HG02970 (cell line): ENCODE results near the gene PCDHA4.
"Not testable (repeated sequence)": the region's sequence is repeated elsewhere in the genome, so short reads cannot be mapped to it uniquely, and the experiment has no call there.

Source experiments
- ATAC-seq: cut with Tn5 transposase; IDR thresholded peaks from one replicate; pipeline ENCODE4 v1.9.1; 2021; ENCODE audit warnings: mild to moderate bottlenecking, moderate library complexity, moderate number of reproducible peaks; ENCODE audit not compliant: unreplicated experiment, low FRiP score

Gene PCDHA4

DNA sequence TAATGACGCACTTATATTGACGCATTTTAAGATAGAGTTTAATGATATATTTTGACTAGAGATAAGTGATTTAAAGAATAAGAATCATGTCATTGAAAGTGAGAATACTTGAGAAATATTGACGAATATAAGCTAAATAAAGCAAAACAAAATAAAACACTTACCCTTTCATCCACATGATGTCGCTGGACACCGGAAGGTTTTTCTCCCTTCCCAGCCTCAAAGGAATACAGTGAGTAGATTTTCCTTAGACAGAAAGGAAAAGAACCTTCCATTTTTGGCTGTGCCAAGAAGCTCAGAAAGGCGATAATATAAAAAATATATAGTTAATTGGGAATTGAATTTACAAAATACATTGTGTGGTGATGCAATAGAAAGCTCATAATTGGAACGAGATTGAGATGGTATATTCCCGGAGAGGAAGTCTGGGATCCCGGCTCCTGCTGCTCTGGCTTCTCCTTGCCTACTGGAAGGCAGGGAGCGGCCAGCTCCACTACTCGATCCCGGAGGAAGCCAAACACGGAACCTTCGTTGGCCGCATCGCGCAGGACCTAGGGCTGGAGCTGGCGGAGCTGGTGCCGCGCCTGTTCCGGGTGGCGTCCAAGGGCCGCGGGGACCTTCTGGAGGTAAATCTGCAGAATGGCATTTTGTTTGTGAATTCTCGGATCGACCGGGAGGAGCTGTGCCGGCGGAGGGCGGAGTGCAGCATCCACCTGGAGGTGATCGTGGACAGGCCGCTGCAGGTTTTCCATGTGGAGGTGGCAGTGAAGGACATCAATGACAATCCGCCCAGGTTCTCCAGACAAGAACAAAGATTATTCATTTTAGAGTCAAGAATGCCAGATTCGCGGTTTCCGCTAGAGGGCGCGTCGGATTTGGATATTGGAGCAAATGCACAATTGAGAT lies 14.8 kb downstream of the PCDHA4 start, which contains the start of gene PCDHA5:
Gene PCDHA5, plus strand, starts transcription at position 239 of the 906 bp plus-strand sequence.
- no peak for ATAC-seq

DNA sequence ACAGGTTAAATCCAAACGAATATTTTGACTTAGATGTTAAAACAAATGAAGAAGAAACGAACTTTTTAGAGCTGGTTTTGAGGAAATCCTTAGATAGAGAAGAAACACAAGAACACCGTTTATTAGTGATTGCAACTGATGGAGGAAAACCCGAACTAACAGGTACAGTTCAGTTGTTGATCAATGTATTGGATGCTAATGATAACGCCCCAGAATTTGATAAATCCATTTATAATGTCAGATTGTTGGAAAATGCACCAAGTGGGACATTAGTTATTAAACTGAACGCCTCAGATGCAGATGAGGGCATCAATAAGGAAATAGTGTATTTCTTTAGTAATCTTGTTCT lies 15.4 kb downstream of the PCDHA4 start:
- ATAC-seq, result no peak

DNA sequence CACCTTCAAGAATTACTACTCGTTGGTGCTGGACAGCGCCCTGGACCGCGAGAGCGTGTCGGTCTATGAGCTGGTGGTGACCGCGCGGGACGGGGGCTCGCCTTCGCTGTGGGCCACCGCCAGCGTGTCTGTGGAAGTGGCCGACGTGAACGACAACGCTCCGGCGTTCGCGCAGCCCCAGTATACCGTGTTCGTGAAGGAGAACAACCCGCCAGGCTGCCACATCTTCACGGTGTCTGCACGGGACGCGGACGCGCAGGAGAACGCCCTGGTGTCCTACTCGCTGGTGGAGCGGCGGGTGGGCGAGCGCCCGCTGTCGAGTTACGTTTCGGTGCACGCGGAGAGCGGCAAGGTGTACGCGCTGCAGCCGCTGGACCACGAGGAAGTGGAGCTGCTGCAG lies 16.1 kb downstream of the PCDHA4 start:
- not testable (repeated sequence) for ATAC-seq

DNA sequence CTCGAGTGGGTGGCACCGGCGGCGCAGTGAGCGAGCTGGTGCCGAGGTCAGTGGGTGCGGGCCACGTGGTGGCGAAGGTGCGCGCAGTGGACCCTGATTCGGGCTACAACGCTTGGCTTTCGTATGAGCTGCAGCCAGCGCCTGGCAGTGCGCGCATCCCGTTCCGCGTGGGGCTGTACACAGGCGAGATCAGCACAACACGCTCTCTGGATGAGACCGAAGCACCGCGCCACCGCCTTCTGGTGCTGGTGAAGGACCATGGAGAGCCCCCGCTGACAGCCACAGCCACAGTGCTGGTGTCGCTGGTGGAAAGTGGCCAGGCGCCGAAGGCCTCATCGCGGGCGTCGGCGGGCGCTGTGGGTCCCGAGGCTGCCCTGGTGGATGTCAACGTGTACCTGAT lies 16.6 kb downstream of the PCDHA4 start:
- no peak for ATAC-seq

DNA sequence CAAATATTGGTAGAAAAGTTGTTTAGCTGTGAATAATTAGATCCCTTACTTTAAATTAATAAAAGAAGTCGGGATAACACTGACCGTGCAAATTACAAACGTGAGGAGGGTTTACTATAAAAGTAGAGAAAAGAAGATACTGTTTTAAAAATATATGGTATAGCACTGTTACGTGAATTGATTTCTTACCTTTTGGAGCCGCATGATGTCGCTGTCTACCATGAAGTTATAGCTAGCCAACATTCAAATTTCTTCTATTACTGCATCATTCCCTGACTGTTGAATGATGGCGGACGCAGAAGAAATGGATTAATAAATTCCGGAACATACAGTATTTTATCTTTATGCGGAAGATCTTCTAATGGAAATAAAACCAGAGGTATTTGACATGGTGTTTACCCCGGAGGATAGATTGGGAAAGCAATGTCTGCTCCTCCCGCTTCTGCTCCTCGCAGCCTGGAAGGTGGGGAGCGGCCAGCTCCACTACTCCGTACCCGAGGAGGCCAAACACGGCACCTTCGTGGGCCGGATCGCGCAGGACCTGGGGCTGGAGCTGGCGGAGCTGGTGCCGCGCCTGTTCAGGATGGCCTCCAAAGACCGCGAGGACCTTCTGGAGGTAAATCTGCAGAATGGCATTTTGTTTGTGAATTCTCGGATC lies 21.0 kb downstream of the PCDHA4 start, which contains the start of gene PCDHA6:
Gene PCDHA6, plus strand, starts transcription at position 257 of the 658 bp plus-strand sequence. Its CDS starts 132 bp downstream, at position 389.
- ATAC-seq, result no peak

DNA sequence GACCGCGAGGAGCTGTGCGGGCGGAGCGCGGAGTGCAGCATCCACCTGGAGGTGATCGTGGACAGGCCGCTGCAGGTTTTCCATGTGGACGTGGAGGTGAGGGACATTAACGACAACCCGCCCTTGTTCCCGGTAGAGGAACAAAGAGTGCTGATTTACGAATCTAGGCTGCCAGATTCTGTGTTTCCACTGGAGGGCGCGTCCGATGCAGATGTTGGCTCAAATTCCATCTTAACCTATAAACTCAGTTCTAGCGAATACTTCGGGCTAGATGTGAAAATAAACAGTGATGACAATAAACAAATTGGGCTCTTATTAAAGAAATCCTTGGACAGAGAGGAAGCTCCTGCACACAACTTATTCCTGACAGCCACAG lies 21.5 kb downstream of the PCDHA4 start:
- no peak for ATAC-seq

DNA sequence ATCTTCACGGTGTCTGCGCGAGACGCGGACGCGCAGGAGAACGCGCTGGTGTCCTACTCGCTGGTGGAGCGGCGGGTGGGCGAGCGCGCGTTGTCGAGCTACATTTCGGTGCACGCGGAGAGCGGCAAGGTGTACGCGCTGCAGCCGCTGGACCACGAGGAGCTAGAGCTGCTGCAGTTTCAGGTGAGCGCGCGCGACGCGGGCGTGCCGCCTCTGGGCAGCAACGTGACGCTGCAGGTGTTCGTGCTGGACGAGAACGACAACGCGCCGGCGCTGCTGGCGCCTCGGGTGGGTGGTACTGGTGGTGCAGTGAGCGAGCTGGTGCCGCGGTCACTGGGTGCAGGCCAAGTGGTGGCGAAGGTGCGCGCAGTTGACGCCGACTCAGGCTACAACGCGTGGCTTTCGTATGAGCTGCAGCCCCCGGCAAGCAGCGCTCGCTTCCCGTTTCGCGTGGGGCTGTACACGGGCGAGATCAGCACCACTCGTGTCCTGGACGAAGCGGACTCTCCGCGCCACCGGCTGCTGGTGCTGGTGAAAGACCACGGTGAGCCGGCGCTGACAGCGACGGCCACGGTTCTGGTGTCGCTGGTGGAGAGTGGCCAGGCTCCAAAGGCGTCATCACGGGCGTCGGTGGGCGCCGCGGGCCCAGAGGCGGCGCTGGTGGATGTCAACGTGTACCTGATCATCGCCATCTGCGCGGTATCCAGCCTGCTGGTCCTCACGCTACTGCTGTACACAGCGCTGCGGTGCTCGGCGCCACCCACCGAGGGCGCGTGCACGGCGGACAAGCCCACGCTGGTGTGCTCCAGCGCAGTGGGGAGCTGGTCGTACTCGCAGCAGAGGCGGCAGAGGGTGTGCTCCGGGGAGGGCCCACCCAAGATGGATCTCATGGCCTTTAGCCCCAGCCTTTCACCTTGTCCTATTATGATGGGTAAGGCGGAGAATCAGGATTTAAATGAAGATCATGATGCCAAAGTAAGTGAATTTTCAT lies 22.9 kb downstream of the PCDHA4 start:
- ATAC-seq, result not testable (repeated sequence)

DNA sequence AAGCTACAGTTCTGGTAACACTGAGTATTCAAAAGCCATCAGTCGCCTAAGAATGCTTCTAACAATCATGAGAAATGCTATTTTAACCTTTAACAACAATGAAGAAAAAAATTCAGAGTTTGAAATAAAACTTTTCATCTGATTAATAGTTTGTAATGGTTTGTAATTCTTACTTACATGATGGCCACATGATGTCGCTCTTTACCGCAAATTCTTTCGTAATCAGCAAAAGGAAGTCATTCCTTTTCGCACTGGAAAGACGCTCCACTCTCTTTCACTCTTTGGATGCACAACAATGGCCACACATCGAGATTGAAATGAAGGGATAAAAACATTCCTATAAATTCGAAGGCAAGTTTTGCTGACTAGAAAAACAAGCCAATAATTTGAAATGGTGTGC lies 27.1 kb downstream of the PCDHA4 start, which contains the start of gene PCDHA7:
Gene PCDHA7, plus strand, starts transcription at position 277 of the 400 bp plus-strand sequence. Its CDS starts 115 bp downstream, at position 392.
- no peak for ATAC-seq

DNA sequence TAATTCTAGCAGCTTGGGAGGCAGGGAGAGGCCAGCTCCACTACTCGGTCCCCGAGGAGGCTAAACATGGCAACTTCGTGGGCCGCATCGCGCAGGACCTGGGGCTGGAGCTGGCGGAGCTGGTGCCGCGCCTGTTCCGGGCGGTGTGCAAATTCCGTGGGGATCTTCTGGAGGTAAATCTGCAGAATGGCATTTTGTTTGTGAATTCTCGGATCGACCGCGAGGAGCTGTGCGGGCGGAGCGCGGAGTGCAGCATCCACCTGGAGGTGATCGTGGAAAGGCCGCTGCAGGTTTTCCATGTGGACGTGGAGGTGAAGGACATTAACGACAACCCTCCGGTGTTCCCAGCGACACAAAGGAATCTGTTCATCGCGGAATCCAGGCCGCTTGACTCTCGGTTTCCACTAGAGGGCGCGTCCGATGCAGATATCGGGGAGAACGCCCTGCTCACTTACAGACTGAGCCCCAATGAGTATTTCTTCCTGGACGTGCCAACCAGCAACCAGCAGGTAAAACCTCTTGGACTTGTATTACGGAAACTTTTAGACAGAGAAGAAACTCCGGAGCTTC lies 27.7 kb downstream of the PCDHA4 start:
- ATAC-seq, result not testable (repeated sequence)

DNA sequence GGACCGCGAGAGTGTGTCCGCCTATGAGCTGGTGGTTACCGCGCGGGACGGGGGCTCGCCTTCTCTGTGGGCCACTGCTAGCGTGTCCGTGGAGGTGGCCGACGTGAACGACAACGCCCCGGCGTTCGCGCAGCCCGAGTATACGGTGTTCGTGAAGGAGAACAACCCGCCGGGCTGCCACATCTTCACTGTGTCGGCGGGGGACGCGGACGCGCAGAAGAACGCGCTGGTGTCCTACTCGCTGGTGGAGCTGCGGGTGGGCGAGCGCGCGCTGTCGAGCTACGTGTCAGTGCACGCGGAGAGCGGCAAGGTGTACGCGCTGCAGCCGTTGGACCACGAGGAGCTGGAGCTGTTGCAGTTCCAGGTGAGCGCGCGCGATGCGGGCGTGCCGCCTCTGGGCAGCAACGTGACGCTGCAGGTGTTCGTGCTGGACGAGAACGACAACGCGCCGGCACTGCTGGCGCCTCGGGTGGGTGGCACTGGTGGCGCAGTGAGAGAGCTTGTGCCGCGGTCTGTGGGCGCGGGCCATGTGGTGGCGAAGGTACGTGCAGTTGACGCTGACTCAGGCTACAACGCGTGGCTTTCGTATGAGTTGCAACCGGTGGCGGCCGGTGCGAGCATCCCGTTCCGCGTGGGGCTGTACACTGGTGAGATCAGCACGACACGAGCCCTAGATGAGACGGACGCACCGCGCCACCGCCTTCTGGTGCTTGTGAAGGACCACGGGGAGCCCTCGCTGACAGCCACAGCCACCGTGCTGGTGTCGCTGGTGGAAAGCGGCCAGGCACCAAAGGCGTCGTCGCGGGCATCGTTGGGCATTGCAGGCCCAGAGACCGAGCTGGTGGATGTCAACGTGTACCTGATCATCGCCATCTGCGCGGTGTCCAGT lies 29.0 kb downstream of the PCDHA4 start:
- no peak for ATAC-seq

DNA sequence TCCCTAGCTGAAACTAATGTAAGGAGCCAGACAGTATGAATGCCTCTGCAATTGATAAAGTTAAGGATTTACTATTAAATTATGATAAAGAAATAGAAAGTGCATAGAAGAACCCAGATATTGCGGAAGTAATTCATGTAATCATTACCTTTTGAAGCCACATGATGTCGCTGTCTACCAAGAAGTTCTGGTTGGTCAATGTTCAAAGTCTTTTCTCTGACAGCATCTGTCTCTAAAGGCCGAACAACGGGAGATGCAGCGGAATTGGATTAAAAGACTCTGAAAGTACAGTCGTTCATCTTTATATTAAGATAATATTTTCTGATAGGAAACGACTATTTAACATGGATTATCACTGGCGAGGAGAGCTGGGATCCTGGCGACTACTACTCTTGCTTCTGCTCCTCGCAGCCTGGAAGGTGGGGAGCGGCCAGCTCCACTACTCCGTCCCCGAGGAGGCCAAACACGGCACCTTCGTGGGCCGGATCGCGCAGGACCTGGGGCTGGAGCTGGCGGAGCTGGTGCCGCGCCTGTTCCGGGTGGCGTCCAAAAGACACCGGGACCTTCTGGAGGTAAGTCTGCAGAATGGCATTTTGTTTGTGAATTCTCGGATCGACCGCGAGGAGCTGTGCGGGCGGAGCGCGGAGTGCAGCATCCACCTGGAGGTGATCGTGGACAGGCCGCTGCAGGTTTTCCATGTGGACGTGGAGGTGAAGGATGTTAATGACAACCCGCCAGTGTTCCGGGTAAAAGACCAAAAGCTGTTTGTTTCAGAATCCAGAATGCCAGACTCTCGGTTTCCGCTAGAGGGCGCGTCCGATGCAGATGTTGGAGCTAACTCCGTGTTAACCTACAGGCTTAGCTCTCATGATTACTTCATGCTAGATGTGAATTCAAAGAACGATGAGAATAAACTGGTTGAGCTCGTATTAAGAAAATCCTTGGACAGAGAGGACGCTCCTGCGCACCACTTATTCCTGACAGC lies 34.4 kb downstream of the PCDHA4 start, which contains the start of gene PCDHA8:
Gene PCDHA8, plus strand, starts transcription at position 210 of the 985 bp plus-strand sequence. Its CDS starts 135 bp downstream, at position 345.
- ATAC-seq, result no peak

DNA sequence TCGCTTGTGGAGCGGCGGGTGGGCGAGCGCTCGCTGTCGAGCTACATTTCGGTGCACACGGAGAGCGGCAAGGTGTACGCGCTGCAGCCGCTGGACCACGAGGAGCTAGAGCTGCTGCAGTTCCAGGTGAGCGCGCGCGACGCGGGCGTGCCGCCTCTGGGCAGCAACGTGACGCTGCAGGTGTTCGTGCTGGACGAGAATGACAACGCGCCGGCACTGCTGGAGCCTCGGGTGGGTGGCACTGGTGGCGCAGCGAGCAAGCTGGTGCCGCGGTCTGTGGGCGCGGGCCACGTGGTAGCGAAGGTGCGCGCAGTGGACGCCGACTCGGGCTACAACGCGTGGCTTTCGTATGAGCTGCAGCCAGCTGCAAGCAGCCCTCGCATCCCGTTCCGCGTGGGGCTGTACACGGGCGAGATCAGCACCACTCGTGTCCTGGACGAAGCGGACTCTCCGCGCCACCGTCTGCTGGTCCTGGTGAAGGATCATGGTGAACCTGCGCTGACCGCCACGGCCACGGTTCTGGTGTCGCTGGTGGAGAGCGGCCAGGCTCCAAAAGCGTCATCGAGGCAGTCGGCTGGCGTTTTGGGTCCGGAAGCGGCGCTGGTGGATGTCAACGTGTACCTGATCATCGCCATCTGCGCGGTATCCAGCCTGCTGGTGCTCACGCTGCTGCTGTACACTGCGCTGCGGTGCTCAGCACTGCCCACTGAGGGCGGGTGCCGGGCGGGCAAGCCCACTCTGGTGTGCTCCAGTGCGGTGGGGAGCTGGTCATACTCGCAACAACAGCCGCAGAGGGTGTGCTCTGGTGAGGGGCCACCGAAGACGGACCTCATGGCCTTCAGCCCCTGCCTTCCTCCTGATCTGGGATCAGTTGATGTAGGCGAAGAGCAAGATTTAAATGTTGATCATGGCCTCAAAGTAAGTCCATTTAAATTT lies 36.2 kb downstream of the PCDHA4 start:
- ATAC-seq, result no peak

DNA sequence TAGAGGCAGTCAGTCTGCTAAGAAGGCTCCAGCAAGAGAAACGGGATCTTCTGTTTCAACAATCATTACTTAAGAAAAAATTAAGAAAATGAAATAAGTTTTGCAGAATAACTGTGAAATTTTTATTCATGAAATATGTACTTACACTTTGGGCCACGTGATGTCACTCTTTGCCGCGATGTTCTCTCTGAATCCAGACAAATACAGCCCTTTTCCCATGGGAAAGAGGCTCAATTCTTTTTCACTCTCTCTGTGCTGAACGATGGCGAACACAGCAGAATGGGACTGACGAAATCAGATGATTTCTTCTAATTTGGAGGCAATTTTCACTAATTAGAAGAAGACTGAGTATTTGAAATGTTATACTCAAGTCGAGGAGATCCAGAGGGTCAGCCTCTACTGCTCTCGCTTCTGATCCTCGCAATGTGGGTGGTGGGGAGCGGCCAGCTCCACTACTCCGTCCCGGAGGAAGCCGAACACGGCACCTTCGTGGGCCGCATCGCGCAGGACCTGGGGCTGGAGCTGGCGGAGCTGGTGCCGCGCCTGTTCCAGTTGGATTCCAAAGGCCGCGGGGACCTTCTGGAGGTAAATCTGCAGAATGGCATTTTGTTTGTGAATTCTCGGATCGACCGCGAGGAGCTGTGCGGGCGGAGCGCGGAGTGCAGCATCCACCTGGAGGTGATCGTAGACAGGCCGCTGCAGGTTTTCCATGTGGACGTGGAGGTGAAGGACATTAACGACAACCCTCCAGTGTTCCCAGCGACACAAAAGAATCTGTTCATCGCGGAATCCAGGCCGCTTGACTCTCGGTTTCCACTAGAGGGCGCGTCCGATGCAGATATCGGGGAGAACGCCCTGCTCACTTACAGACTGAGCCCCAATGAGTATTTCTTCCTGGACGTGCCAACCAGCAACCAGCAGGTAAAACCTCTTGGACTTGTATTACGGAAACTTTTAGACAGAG lies 41.6 kb downstream of the PCDHA4 start, which contains the start of gene PCDHA9:
Gene PCDHA9, plus strand, starts transcription at position 244 of the 964 bp plus-strand sequence. Its CDS starts 114 bp downstream, at position 358.
- not testable (repeated sequence) for ATAC-seq

DNA sequence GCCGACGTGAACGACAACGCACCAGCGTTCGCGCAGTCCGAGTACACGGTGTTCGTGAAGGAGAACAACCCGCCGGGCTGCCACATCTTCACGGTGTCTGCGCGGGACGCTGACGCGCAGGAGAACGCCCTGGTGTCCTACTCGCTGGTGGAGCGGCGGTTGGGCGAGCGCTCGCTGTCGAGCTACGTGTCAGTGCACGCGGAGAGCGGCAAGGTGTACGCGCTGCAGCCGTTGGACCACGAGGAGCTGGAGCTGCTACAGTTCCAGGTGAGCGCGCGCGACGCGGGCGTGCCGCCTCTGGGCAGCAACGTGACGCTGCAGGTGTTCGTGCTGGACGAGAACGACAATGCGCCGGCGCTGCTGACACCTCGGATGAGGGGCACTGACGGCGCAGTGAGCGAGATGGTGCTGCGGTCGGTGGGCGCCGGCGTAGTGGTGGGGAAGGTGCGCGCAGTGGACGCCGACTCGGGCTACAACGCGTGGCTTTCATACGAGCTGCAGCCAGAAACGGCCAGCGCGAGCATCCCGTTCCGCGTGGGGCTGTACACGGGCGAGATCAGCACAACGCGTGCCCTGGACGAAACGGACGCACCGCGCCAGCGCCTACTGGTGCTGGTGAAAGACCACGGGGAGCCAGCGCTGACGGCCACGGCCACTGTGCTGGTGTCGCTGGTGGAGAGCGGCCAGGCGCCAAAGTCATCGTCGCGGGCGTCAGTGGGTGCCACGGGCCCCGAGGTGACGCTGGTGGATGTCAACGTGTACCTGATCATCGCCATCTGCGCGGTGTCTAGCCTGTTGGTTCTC lies 43.2 kb downstream of the PCDHA4 start:
- ATAC-seq, result not testable (repeated sequence)
